Choroid plexus epithelial cell (primary cell): ENCODE data around the gene GDAP2.

Source experiments
- DNase-seq: peaks from one replicate; pipeline ENCODE4 v3.0.0-alpha.2; 2010; ENCODE audit warnings: low read depth
- H3K4me3 ChIP-seq: 2 replicates; pipeline ENCODE4 v1.5.1; 2011; ENCODE audit warnings: low read depth, mild to moderate bottlenecking, control low read depth, low read length, moderate library complexity
- TF ChIP-seq, protein P1 (sequence below): conservative IDR thresholded peaks from 2 replicates; pipeline ENCODE4 v1.5.1; 2011; ENCODE audit warnings: low read depth, mild to moderate bottlenecking, control low read depth, inconsistent platforms, low read length, moderate library complexity

GDAP2 gene, protein sequence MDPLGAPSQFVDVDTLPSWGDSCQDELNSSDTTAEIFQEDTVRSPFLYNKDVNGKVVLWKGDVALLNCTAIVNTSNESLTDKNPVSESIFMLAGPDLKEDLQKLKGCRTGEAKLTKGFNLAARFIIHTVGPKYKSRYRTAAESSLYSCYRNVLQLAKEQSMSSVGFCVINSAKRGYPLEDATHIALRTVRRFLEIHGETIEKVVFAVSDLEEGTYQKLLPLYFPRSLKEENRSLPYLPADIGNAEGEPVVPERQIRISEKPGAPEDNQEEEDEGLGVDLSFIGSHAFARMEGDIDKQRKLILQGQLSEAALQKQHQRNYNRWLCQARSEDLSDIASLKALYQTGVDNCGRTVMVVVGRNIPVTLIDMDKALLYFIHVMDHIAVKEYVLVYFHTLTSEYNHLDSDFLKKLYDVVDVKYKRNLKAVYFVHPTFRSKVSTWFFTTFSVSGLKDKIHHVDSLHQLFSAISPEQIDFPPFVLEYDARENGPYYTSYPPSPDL

DNA sequence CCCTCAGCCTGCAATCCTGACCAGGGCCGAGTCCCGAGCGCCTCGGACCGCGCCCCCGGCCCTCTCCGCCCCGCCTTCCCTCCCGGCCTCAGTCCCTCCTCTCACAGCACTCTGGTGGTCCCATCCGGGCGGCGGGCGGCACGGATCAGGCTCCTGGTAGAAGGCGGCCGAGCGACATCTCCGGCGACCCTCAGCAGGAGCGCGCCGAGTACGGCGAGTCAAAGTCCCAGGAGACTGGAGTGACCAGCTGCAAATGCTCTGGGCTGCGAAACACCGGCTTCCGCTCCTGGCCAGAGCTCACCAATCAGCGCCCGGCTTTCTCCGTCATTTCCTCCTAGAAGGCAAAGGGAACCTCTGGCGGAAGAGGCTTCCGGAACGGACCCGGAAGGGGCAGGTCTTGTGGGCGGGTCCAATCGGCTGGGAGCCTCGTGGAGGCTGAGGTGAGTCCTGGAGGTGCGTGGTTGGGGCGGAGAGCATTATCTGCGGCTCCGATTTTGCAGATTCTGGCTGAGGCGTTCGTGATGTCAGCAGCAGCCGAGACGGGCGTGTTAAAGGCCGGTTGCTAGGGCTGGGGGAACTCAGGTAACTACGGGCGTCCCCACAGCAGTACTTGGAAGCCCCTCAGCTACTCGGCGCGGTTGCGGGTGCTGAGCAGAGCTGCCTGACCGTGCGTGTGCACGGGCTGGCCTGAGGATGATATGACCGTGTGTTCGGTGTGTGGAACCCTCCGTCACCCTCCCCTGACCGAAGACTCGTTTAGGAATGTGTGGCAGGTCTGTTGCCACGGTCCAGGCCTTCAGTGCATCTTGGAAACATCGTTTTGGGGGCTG is at the start of gene GDAP2, which contains the start of gene WDR3:
TSS of gene GDAP2 (minus strand) at position 279 of the 830 bp plus-strand sequence. CDS start 9,264 bp downstream, outside the sequence.
TSS of gene WDR3 (plus strand) at position 397 of the 830 bp plus-strand sequence. CDS start 3,581 bp downstream, outside the sequence.
- H3K4me3 ChIP-seq: peak within 1 kb of the TSS; percentile 90
- DNase-seq: peak; percentile 97
- TF ChIP-seq, protein P1, sequence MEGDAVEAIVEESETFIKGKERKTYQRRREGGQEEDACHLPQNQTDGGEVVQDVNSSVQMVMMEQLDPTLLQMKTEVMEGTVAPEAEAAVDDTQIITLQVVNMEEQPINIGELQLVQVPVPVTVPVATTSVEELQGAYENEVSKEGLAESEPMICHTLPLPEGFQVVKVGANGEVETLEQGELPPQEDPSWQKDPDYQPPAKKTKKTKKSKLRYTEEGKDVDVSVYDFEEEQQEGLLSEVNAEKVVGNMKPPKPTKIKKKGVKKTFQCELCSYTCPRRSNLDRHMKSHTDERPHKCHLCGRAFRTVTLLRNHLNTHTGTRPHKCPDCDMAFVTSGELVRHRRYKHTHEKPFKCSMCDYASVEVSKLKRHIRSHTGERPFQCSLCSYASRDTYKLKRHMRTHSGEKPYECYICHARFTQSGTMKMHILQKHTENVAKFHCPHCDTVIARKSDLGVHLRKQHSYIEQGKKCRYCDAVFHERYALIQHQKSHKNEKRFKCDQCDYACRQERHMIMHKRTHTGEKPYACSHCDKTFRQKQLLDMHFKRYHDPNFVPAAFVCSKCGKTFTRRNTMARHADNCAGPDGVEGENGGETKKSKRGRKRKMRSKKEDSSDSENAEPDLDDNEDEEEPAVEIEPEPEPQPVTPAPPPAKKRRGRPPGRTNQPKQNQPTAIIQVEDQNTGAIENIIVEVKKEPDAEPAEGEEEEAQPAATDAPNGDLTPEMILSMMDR: no peak

DNA sequence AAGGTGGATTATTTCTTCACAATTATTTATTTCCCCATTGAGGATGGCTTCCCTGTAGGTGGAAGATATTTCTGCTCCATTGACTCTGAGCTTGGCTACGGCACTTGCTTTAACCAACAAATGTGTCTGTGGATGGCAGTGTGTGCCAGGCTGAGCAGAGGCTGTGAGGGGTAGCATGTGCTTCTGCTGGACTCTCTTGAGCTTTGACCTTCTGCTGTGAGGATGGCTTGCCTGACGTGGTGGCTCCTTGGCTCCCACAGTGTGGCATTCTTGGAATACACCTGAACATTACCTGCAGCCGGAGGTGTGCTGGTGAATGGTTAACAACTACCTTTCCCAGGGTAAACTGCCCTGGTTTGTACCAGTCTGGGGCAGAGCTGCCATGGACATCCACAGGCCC is 47.0 kb upstream of the GDAP2 start:
- TF ChIP-seq, protein P1: no peak
- no peak overlapping the region for H3K4me3 ChIP-seq
- no peak for DNase-seq

DNA sequence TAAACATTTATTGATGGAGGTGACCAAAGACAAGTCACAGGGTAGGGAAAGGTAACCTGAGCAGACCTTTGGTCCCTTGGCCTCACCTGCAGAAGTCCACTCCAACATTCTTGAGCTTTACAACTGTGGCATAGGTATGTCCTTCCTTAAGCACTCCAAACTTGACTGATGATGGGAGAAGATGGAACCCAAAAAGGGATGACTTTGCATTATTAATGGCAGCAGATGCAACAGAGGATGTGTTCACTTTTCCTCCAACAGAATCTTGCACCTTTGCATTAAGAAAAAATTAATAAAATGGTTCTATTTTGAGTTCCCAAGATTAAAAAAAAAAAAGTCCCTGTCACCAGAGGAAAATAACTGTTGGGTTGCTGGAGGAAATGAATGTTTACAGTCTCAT is 42.4 kb upstream of the GDAP2 start:
- no peak for DNase-seq
- TF ChIP-seq, protein P1: no peak
- H3K4me3 ChIP-seq: no peak overlapping the region

DNA sequence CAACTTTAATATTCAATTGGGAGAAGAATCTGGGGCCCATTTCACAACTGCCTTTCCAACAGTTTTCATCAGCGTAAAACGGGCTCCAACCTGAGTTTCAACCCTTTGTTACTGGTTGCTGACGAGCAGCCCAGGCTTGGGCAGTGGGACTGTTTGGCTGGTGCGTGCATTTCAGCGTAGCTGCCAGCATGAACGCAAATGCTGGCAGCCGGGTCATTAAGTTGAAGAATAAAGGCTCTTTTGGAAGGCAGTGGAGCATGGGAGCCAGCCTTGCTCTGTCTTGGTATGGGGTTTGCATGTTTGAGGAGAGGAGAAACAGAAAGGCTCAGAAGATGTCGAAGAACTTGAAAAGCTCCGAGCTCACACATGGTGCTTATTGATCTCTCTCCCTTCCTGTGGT is 40.8 kb upstream of the GDAP2 start:
- DNase-seq: no peak
- H3K4me3 ChIP-seq: no peak overlapping the region
- TF ChIP-seq, protein P1: no peak

DNA sequence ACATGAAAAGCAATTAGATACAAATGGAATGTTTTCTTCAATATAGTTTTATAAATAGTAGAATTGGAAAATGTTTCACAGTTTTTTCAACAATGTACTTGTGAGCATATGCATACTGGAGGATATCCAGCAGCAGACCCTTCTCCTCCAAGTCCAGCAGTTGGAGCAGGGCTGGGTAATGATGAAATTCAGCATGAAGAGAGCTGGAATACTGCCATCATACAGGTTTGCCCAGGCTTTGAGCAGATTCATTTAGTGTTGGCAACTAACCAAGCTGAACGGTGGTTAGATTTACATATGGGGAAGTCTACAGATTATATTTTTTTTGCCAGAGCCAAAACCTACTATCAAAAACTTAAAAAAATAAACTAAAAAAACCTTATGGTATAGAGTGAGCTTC is 38.5 kb upstream of the GDAP2 start:
- TF ChIP-seq, protein P1: no peak
- DNase-seq: peak; percentile 82
- no peak overlapping the region for H3K4me3 ChIP-seq

DNA sequence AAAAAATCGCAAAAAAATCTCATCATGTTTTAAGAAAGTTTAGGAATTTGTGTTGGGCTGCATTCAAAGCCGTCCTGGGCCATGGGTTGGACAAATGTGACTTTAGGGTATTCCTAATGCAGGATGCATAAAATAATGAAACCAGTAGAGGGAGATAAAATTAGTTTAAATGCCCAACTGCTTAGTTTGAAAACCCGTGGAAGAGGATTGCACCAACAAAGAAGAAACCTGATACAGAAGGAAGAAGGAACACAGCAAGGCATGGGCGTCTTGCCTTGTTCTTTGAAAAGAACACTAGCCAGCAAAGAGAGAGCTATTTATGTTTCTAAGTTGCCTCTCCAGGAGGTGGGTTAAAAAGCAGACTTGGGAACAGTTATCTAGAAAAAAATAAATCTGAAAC is 38.1 kb upstream of the GDAP2 start:
- TF ChIP-seq, protein P1: peak; percentile 57
- H3K4me3 ChIP-seq: no peak overlapping the region
- peak; percentile 91 for DNase-seq
